H9 (cell line): ENCODE measurements around the gene EDDM3A. TPM values are rescaled to one million over a fixed set of nuclear protein-coding genes. Genes with fewer than 3 reads are reported as not detected.

ENCODE experiments used
- DNase-seq: peaks from one replicate; pipeline ENCODE4 v3.0.0-alpha.2; 2017
- H2AFZ ChIP-seq: one replicate; pipeline ENCODE4 v1.6.1; 2013; ENCODE audit warnings: mild to moderate bottlenecking, low read length, control low read depth, moderate library complexity
- H2AK5ac ChIP-seq: 2 replicates; pipeline ENCODE4 v1.6.1; 2013; ENCODE audit warnings: low read length, control low read depth, mixed read lengths; ENCODE audit not compliant: insufficient read length
- H2BK120ac ChIP-seq: one replicate; pipeline ENCODE4 v1.6.1; 2013; ENCODE audit warnings: low read depth, mild to moderate bottlenecking, low read length, control low read depth, inconsistent platforms; ENCODE audit not compliant: poor library complexity, severe bottlenecking
- H2BK12ac ChIP-seq: 2 replicates; pipeline ENCODE4 v1.6.1; 2013; ENCODE audit warnings: low read length, control low read depth, mixed read lengths, low read depth; ENCODE audit not compliant: insufficient read length
- H2BK15ac ChIP-seq: 2 replicates; pipeline ENCODE4 v1.6.1; 2013; ENCODE audit warnings: low read depth, low read length, control low read depth
- H2BK20ac ChIP-seq: one replicate; pipeline ENCODE4 v1.6.1; 2013; ENCODE audit warnings: low read depth, mild to moderate bottlenecking, low read length, control low read depth, inconsistent platforms; ENCODE audit not compliant: poor library complexity, severe bottlenecking
- H2BK5ac ChIP-seq: 2 replicates; pipeline ENCODE4 v1.6.1; 2013; ENCODE audit warnings: low read length, control low read depth, mixed read lengths; ENCODE audit not compliant: insufficient read length
- H3K14ac ChIP-seq: 2 replicates; pipeline ENCODE4 v1.6.1; 2013; ENCODE audit warnings: low read length, control low read depth; ENCODE audit not compliant: insufficient read depth
- H3K18ac ChIP-seq: 2 replicates; pipeline ENCODE4 v1.6.1; 2013; ENCODE audit warnings: low read depth, mild to moderate bottlenecking, mixed read lengths, low read length, control low read depth; ENCODE audit not compliant: insufficient read length
- H3K23ac ChIP-seq: 2 replicates; pipeline ENCODE4 v1.6.1; 2013; ENCODE audit warnings: low read length, control low read depth, mixed read lengths, low read depth; ENCODE audit not compliant: insufficient read length
- H3K23me2 ChIP-seq: 2 replicates; pipeline ENCODE4 v1.6.1; 2013; ENCODE audit warnings: low read depth, mild to moderate bottlenecking, mixed read lengths, low read length, control low read depth; ENCODE audit not compliant: insufficient read length, poor library complexity, severe bottlenecking
- H3K27ac ChIP-seq: 2 replicates; pipeline ENCODE4 v1.5.1; 2013; ENCODE audit warnings: low read length, control low read depth, mixed read lengths, low read depth; ENCODE audit not compliant: insufficient read length
- H3K27me3 ChIP-seq: 2 replicates; pipeline ENCODE4 v1.6.1; 2013; ENCODE audit warnings: low read length, control low read depth, inconsistent platforms; ENCODE audit not compliant: insufficient read depth
- H3K4ac ChIP-seq: 2 replicates; pipeline ENCODE4 v1.6.1; 2013; ENCODE audit warnings: low read depth, mild to moderate bottlenecking, control low read depth, inconsistent platforms, low read length, moderate library complexity
- H3K4me1 ChIP-seq: 2 replicates; pipeline ENCODE4 v1.6.1; 2013; ENCODE audit warnings: low read length, control low read depth, inconsistent platforms; ENCODE audit not compliant: insufficient read depth
- H3K4me2 ChIP-seq: 2 replicates; pipeline ENCODE4 v1.6.1; 2013; ENCODE audit warnings: low read length, control low read depth, mixed read lengths; ENCODE audit not compliant: insufficient read length, insufficient read depth
- H3K56ac ChIP-seq: 2 replicates; pipeline ENCODE4 v1.6.1; 2013; ENCODE audit warnings: low read depth, mild to moderate bottlenecking, mixed read lengths, low read length, control low read depth; ENCODE audit not compliant: insufficient read length
- H3K79me1 ChIP-seq: 2 replicates; pipeline ENCODE4 v1.6.1; 2013; ENCODE audit warnings: low read depth, mild to moderate bottlenecking, moderate library complexity, low read length, control low read depth, inconsistent platforms; ENCODE audit not compliant: insufficient read depth, poor library complexity, severe bottlenecking
- H3K79me2 ChIP-seq: 2 replicates; pipeline ENCODE4 v1.6.1; 2013; ENCODE audit warnings: low read length, control low read depth, inconsistent platforms; ENCODE audit not compliant: insufficient read depth
- H3K9ac ChIP-seq: 2 replicates; pipeline ENCODE4 v1.6.1; 2013; ENCODE audit warnings: low read length, control low read depth, mixed read lengths; ENCODE audit not compliant: insufficient read length; ENCODE audit errors: extremely low read depth
- H3K9me3 ChIP-seq: one replicate; pipeline ENCODE4 v1.6.1; 2013; ENCODE audit warnings: low read depth, low read length, inconsistent platforms; ENCODE audit not compliant: control insufficient read depth
- H3T11ph ChIP-seq: one replicate; pipeline ENCODE4 v1.6.1; 2013; ENCODE audit warnings: mild to moderate bottlenecking, low read length, control low read depth, inconsistent platforms
- H4K20me1 ChIP-seq: one replicate; pipeline ENCODE4 v1.6.1; 2013; ENCODE audit not compliant: control insufficient read depth, insufficient read length, insufficient read depth
- H4K5ac ChIP-seq: 2 replicates; pipeline ENCODE4 v1.6.1; 2013; ENCODE audit warnings: low read depth, mild to moderate bottlenecking, mixed read lengths, low read length, control low read depth; ENCODE audit not compliant: insufficient read length
- H4K8ac ChIP-seq: replicated peaks from 2 replicates; pipeline ENCODE4 v1.6.1; 2013; ENCODE audit warnings: low read length, control low read depth, mixed read lengths, low read depth; ENCODE audit not compliant: insufficient read length
- H4K91ac ChIP-seq: 2 replicates; pipeline ENCODE4 v1.6.1; 2013; ENCODE audit warnings: low read depth, mild to moderate bottlenecking, moderate library complexity, mixed read lengths, low read length, control low read depth; ENCODE audit not compliant: insufficient read length
- H3K27ac Mint-ChIP-seq, 3 experiments: 2 replicates in 2 of 3; 3 replicates in 1 of 3; pipeline ENCODE4 v1.8.0; 2020 to 2021; ENCODE audit warnings: mixed read lengths in 3 of 3, mild to moderate bottlenecking in 1 of 3, moderate library complexity in 1 of 3
- H3K27me3 Mint-ChIP-seq: 2 replicates; pipeline ENCODE4 v1.8.0; 2021; ENCODE audit warnings: low read depth, mild to moderate bottlenecking, moderate library complexity, mixed read lengths
- H3K36me3 Mint-ChIP-seq, 3 experiments: 2 replicates in 2 of 3; 3 replicates in 1 of 3; pipeline ENCODE4 v1.8.0; 2020 to 2021; ENCODE audit warnings: low read depth in 3 of 3, mixed read lengths in 3 of 3; ENCODE audit not compliant: insufficient read depth in 1 of 3
- H3K4me1 Mint-ChIP-seq, 2 experiments: 2 replicates each; pipeline ENCODE4 v1.8.0; 2020; ENCODE audit warnings: mixed read lengths in 2 of 2
- H3K4me3 Mint-ChIP-seq, 2 experiments: 2 replicates in 1 of 2; 3 replicates in 1 of 2; pipeline ENCODE4 v1.8.0; 2020 to 2021; ENCODE audit warnings: mild to moderate bottlenecking in 2 of 2, mixed read lengths in 2 of 2, moderate library complexity in 1 of 2
- H3K9me3 Mint-ChIP-seq, 2 experiments: 2 replicates in 1 of 2; 3 replicates in 1 of 2; pipeline ENCODE4 v1.8.0; 2020; ENCODE audit warnings: mild to moderate bottlenecking in 2 of 2, mixed read lengths in 2 of 2, moderate library complexity in 1 of 2
- WGBS: extraction: QIAGEN DNeasy Blood & Tissue Kit; methylation state at CpG from one replicate; pipeline ENCODE4 v1.1.7; 2013; ENCODE audit warnings: missing lambda C conversion rate, low lambda C conversion rate, mixed read lengths; ENCODE audit not compliant: insufficient read length; ENCODE audit errors: extremely low coverage; 5-methylcytosine and 5-hydroxymethylcytosine counted together
- total RNA-seq: library from RNA; stranded (reverse); gene quantifications from 2 replicates; pipeline ENCODE4 v1.2.1, GENCODE V29; 2021
- TF ChIP-seq, protein P1 (sequence below): fragments of 200-600 bp; sonication (generic); conservative IDR thresholded peaks from 3 replicates; pipeline ENCODE4 v1.8.0; 2021; ENCODE audit warnings: antibody characterized with exemption, mild to moderate bottlenecking

Gene EDDM3A
- total RNA-seq, 1 experiment from 2014 or later, result not detected

DNA sequence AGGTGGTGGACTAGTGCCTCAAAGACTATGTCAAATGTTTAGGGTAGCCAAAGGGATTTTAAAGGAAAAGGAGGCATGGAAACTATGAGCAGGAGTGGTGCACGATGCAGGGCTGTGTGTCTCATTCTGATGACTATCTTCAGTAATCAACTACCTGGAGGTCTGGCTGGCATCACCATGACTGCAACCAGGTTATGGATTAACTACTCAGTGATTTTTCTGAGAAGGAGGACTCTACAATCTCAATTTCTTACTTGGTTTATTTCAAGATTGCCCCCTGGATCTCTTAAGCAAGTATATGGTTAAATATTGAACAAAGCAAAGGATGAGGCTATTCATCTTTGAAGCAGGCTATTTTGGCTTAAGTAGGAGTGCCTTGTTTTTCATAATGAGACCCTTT lies 19.2 kb upstream of the EDDM3A start:
- Histone ChIP-seq H2BK12ac (no peak overlapping the region), H2BK15ac (no peak overlapping the region), H3T11ph (no peak overlapping the region), H4K20me1 (no peaks in the 10 kb centered on the region), H2BK20ac (no peak overlapping the region), H3K9me3 (no peaks in the 10 kb centered on the region), H3K4me1 (no peaks in the 10 kb centered on the region), H3K23me2 (no peaks in the 10 kb centered on the region), H3K4me2 (no peak overlapping the region), H3K4ac (no peak overlapping the region), H4K91ac (no peak overlapping the region), H3K23ac (no peak overlapping the region), H3K27ac (no peak overlapping the region), H3K18ac (no peak overlapping the region), H2BK120ac (no peak overlapping the region), H3K56ac (no peak overlapping the region), H3K14ac (no peak overlapping the region), H3K79me1 (no peaks in the 10 kb centered on the region), H4K8ac (no peak overlapping the region), H3K9ac (no peak overlapping the region), H4K5ac (no peak overlapping the region), H2AK5ac (no peak overlapping the region), H3K79me2 (no peaks in the 10 kb centered on the region), H3K27me3 (no peaks in the 10 kb centered on the region), H2BK5ac (no peak overlapping the region), H2AFZ (no peak overlapping the region)
- no peak overlapping the region for H3K4me3 Mint-ChIP-seq
- peaks cover 0 to 5% of the 10 kb centered on the region in 2 experiments; a peak in 1 of 4 replicates for H3K4me1 Mint-ChIP-seq
- peaks cover 10% of the 10 kb centered on the region for H3K27me3 Mint-ChIP-seq
- no CpG with 5 or more reads among the region's 1 CpG for WGBS
- no peak for DNase-seq
- no peak overlapping the region for H3K27ac Mint-ChIP-seq
- TF ChIP-seq, protein P1, sequence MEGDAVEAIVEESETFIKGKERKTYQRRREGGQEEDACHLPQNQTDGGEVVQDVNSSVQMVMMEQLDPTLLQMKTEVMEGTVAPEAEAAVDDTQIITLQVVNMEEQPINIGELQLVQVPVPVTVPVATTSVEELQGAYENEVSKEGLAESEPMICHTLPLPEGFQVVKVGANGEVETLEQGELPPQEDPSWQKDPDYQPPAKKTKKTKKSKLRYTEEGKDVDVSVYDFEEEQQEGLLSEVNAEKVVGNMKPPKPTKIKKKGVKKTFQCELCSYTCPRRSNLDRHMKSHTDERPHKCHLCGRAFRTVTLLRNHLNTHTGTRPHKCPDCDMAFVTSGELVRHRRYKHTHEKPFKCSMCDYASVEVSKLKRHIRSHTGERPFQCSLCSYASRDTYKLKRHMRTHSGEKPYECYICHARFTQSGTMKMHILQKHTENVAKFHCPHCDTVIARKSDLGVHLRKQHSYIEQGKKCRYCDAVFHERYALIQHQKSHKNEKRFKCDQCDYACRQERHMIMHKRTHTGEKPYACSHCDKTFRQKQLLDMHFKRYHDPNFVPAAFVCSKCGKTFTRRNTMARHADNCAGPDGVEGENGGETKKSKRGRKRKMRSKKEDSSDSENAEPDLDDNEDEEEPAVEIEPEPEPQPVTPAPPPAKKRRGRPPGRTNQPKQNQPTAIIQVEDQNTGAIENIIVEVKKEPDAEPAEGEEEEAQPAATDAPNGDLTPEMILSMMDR, result no peak
- H3K9me3 Mint-ChIP-seq, result no peaks in the 10 kb centered on the region; a peak in 1 of 5 replicates
- H3K36me3 Mint-ChIP-seq, result no peaks in the 10 kb centered on the region
